ENCODE measurements around the gene PLPP3.

The PLPP3 gene

GRCh38 chr1:56543783-56544612 lies 35.4 kb downstream of the PLPP3 start:
- no peak overlapping the region for H2AFZ ChIP-seq (ENCODE audit: low read depth, low read length)
- H2BK12ac ChIP-seq (ENCODE audit: low read length in 2 of 2), result no peak overlapping the region
- no peak overlapping the region for H3K18ac ChIP-seq (ENCODE audit: low read depth in 1 of 2, low read length in 2 of 2)
- peaks cover 0 to 97% of the 10 kb centered on the region in 2 experiments for H3K36me3 ChIP-seq (ENCODE audit: control insufficient read depth in 1 of 2, insufficient read depth in 2 of 2, low read depth in 1 of 2, low read length in 2 of 2)
- no peak overlapping the region for H3K14ac ChIP-seq (ENCODE audit: low read length in 2 of 2)
- no peak overlapping the region for H3K23ac ChIP-seq (ENCODE audit: low read length in 2 of 2)
- H3K79me1 ChIP-seq (replicated peaks; ENCODE audit: low read length, poor library complexity, severe bottlenecking), result peaks cover 1% of the 10 kb centered on the region
- H3K4me3 ChIP-seq (ENCODE audit: insufficient read depth in 1 of 2, low read depth in 1 of 2, low read length in 2 of 2), result no peak overlapping the region
- H2BK5ac ChIP-seq (ENCODE audit: low read depth, low read length, poor library complexity, severe bottlenecking), result no peak overlapping the region
- WGBS, result 91% methylated on average over 1 of the region's 2 CpGs
- H3K27ac ChIP-seq (ENCODE audit: low read length, poor library complexity, severe bottlenecking), result no peak overlapping the region
- H3K4ac ChIP-seq (ENCODE audit: low read depth in 1 of 2, low read length in 2 of 2), result no peak overlapping the region
- H3K9me3 ChIP-seq (ENCODE audit: control insufficient read depth, low read length), result no peaks in the 10 kb centered on the region
- H2AK5ac ChIP-seq (ENCODE audit: low read length, severe bottlenecking), result no peak overlapping the region
- DNase-seq, result no peak
- no peak overlapping the region for H2BK15ac ChIP-seq (ENCODE audit: low read depth, poor library complexity, severe bottlenecking)
- H3K27me3 ChIP-seq (ENCODE audit: control insufficient read depth in 1 of 2, insufficient read depth in 1 of 2, low read length in 2 of 2), result no peaks in the 10 kb centered on the region
- H3K4me2 ChIP-seq (ENCODE audit: low read length, poor library complexity, severe bottlenecking), result no peak overlapping the region
- no peaks in the 10 kb centered on the region for H3K4me1 ChIP-seq (ENCODE audit: control insufficient read depth, insufficient read depth, low read depth, low read length)
- H4K8ac ChIP-seq (ENCODE audit: low read length), result no peak overlapping the region
- H3K9ac ChIP-seq (ENCODE audit: low read length), result no peak overlapping the region
- H4K91ac ChIP-seq (ENCODE audit: low read length), result no peak overlapping the region
- H2BK120ac ChIP-seq (ENCODE audit: low read depth, low read length), result no peak overlapping the region

- WGBS, result 94% methylated on average over 5 of the region's 5 CpGs
Measured at GRCh38 chr1:56542651-56543050, 36.7 kb downstream of the PLPP3 start.

GRCh38 chr1:56541408-56541807 lies 38.0 kb downstream of the PLPP3 start:
- Histone ChIP-seq H3K36me3 (ENCODE audit: control insufficient read depth in 1 of 2, insufficient read depth in 2 of 2, low read depth in 1 of 2, low read length in 2 of 2) (peaks cover 0 to 91% of the 10 kb centered on the region in 2 experiments), H2BK15ac (ENCODE audit: low read depth, poor library complexity, severe bottlenecking) (no peak overlapping the region), H3K79me1 (replicated peaks; ENCODE audit: low read length, poor library complexity, severe bottlenecking) (no peaks in the 10 kb centered on the region), H3K9ac (ENCODE audit: low read length) (no peak overlapping the region), H3K27ac (ENCODE audit: low read length, poor library complexity, severe bottlenecking) (no peak overlapping the region), H3K4me3 (ENCODE audit: insufficient read depth in 1 of 2, low read depth in 1 of 2, low read length in 2 of 2) (no peak overlapping the region), H3K4me2 (ENCODE audit: low read length, poor library complexity, severe bottlenecking) (no peak overlapping the region), H2BK12ac (ENCODE audit: low read length in 2 of 2) (no peak overlapping the region), H3K4ac (ENCODE audit: low read depth in 1 of 2, low read length in 2 of 2) (no peak overlapping the region), H3K18ac (ENCODE audit: low read depth in 1 of 2, low read length in 2 of 2) (no peak overlapping the region), H2AK5ac (ENCODE audit: low read length, severe bottlenecking) (no peak overlapping the region), H3K9me3 (ENCODE audit: control insufficient read depth, low read length) (no peaks in the 10 kb centered on the region), H2AFZ (ENCODE audit: low read depth, low read length) (no peak overlapping the region), H3K23ac (ENCODE audit: low read length in 2 of 2) (no peak overlapping the region), H4K91ac (ENCODE audit: low read length) (no peak overlapping the region), H4K8ac (ENCODE audit: low read length) (no peak overlapping the region), H3K4me1 (ENCODE audit: control insufficient read depth, insufficient read depth, low read depth, low read length) (no peaks in the 10 kb centered on the region), H2BK5ac (ENCODE audit: low read depth, low read length, poor library complexity, severe bottlenecking) (no peak overlapping the region), H3K27me3 (ENCODE audit: control insufficient read depth in 1 of 2, insufficient read depth in 1 of 2, low read length in 2 of 2) (no peaks in the 10 kb centered on the region), H3K14ac (ENCODE audit: low read length in 2 of 2) (no peak overlapping the region), H2BK120ac (ENCODE audit: low read depth, low read length) (no peak overlapping the region)
- no peak for DNase-seq
- 78% methylated on average over 1 of the region's 1 CpG for WGBS

More at GRCh38 chr1:56542651-56543050, 36.7 kb downstream of the PLPP3 start:
- no peak overlapping the region for H3K4ac ChIP-seq (ENCODE audit: low read depth in 1 of 2, low read length in 2 of 2)
- H2AFZ ChIP-seq (ENCODE audit: low read depth, low read length), result no peak overlapping the region
- no peak overlapping the region for H4K91ac ChIP-seq (ENCODE audit: low read length)
- H3K9me3 ChIP-seq (ENCODE audit: control insufficient read depth, low read length), result no peaks in the 10 kb centered on the region
- no peak overlapping the region for H3K14ac ChIP-seq (ENCODE audit: low read length in 2 of 2)
- peaks cover 0 to 91% of the 10 kb centered on the region in 2 experiments for H3K36me3 ChIP-seq (ENCODE audit: control insufficient read depth in 1 of 2, insufficient read depth in 2 of 2, low read depth in 1 of 2, low read length in 2 of 2)
- no peak overlapping the region for H2BK5ac ChIP-seq (ENCODE audit: low read depth, low read length, poor library complexity, severe bottlenecking)
- H2BK12ac ChIP-seq (ENCODE audit: low read length in 2 of 2), result no peak overlapping the region
- no peak overlapping the region for H3K18ac ChIP-seq (ENCODE audit: low read depth in 1 of 2, low read length in 2 of 2)
- H3K27me3 ChIP-seq (ENCODE audit: control insufficient read depth in 1 of 2, insufficient read depth in 1 of 2, low read length in 2 of 2), result no peaks in the 10 kb centered on the region
- no peak overlapping the region for H2BK15ac ChIP-seq (ENCODE audit: low read depth, poor library complexity, severe bottlenecking)
- no peak overlapping the region for H3K4me3 ChIP-seq (ENCODE audit: insufficient read depth in 1 of 2, low read depth in 1 of 2, low read length in 2 of 2)
- H4K8ac ChIP-seq (ENCODE audit: low read length), result no peak overlapping the region
- H3K4me2 ChIP-seq (ENCODE audit: low read length, poor library complexity, severe bottlenecking), result no peak overlapping the region
- no peak overlapping the region for H3K27ac ChIP-seq (ENCODE audit: low read length, poor library complexity, severe bottlenecking)
- peaks cover 1% of the 10 kb centered on the region for H3K79me1 ChIP-seq (replicated peaks; ENCODE audit: low read length, poor library complexity, severe bottlenecking)
- no peak overlapping the region for H3K23ac ChIP-seq (ENCODE audit: low read length in 2 of 2)
- no peaks in the 10 kb centered on the region for H3K4me1 ChIP-seq (ENCODE audit: control insufficient read depth, insufficient read depth, low read depth, low read length)
- H3K9ac ChIP-seq (ENCODE audit: low read length), result no peak overlapping the region
- DNase-seq, result no peak
- H2AK5ac ChIP-seq (ENCODE audit: low read length, severe bottlenecking), result no peak overlapping the region
- no peak overlapping the region for H2BK120ac ChIP-seq (ENCODE audit: low read depth, low read length)

- Histone ChIP-seq H3K14ac (ENCODE audit: low read length in 2 of 2) (no peak overlapping the region), H3K9me3 (ENCODE audit: control insufficient read depth, low read length) (no peaks in the 10 kb centered on the region), H3K4ac (ENCODE audit: low read depth in 1 of 2, low read length in 2 of 2) (no peak overlapping the region), H3K27ac (ENCODE audit: low read length, poor library complexity, severe bottlenecking) (no peak overlapping the region), H3K9ac (ENCODE audit: low read length) (no peak overlapping the region), H2BK12ac (ENCODE audit: low read length in 2 of 2) (no peak overlapping the region), H3K4me1 (ENCODE audit: control insufficient read depth, insufficient read depth, low read depth, low read length) (no peaks in the 10 kb centered on the region), H3K23ac (ENCODE audit: low read length in 2 of 2) (no peak overlapping the region), H2BK15ac (ENCODE audit: low read depth, poor library complexity, severe bottlenecking) (no peak overlapping the region), H3K36me3 (ENCODE audit: control insufficient read depth in 1 of 2, insufficient read depth in 2 of 2, low read depth in 1 of 2, low read length in 2 of 2) (peaks cover 0 to 91% of the 10 kb centered on the region in 2 experiments), H3K18ac (ENCODE audit: low read depth in 1 of 2, low read length in 2 of 2) (no peak overlapping the region), H4K91ac (ENCODE audit: low read length) (no peak overlapping the region), H2BK5ac (ENCODE audit: low read depth, low read length, poor library complexity, severe bottlenecking) (no peak overlapping the region), H4K8ac (ENCODE audit: low read length) (no peak overlapping the region), H2AFZ (ENCODE audit: low read depth, low read length) (no peak overlapping the region), H2AK5ac (ENCODE audit: low read length, severe bottlenecking) (no peak overlapping the region), H3K27me3 (ENCODE audit: control insufficient read depth in 1 of 2, insufficient read depth in 1 of 2, low read length in 2 of 2) (no peaks in the 10 kb centered on the region), H3K79me1 (replicated peaks; ENCODE audit: low read length, poor library complexity, severe bottlenecking) (no peaks in the 10 kb centered on the region), H3K4me2 (ENCODE audit: low read length, poor library complexity, severe bottlenecking) (no peak overlapping the region), H2BK120ac (ENCODE audit: low read depth, low read length) (no peak overlapping the region), H3K4me3 (ENCODE audit: insufficient read depth in 1 of 2, low read depth in 1 of 2, low read length in 2 of 2) (no peak overlapping the region)
- DNase-seq, result no peak
- WGBS, result 100% methylated on average over 1 of the region's 2 CpGs
Measured at GRCh38 chr1:56540467-56540866, 38.9 kb downstream of the PLPP3 start.

All from mesenchymal stem cell (in vitro differentiated cells and primary cell).